ENCODE data around the gene FAAH. TPM values are rescaled to one million over a fixed set of nuclear protein-coding genes. Genes with fewer than 3 reads are reported as not detected.
A peak's percentile ranks its signal among the peaks of the same experiment; 100 is the strongest.

The FAAH gene
- total RNA-seq, 1 experiment from 2014 or later = not detected

DNA sequence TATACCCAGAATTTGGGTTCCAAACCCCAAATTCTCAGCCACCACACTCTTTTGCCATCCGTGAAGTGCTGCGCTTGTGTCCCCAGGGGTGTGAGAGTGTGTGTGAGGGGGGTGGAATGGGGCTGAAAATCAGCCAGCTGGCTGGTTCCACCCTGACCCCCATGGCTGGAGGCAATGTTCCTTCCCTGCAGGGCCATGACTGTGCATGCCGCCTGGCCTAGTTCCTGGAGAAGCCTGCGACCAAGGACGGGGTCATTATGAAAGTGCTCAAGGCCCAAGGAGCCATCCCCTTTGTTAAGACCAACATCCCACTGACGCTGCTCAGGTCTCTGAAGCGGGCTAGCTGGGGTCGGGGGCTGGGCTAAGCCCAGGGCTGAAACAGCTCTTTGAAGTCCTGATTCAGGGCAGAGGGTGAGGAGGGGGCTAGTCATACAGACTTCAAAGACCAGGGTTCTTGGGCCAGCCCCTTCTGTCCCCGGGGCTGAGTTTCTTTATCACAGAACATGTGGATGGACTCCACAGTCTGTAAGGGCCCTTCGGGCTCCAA, 38.7 kb downstream of the FAAH start:
- H3K79me2 ChIP-seq (ENCODE audit: low read length) = no peaks in the 10 kb centered on the region
- H3K4me1 ChIP-seq (ENCODE audit: low read length) = no peaks in the 10 kb centered on the region
- no peaks in the 10 kb centered on the region for H3K27me3 ChIP-seq (ENCODE audit: low read length)
- no peak for DNase-seq
- H4K20me1 ChIP-seq (ENCODE audit: insufficient read depth, low read depth, low read length) = no peaks in the 10 kb centered on the region
- H3K36me3 ChIP-seq (ENCODE audit: insufficient read depth, low read length) = no peaks in the 10 kb centered on the region
- H3K27ac ChIP-seq (ENCODE audit: low read length) = no peak overlapping the region
- no peaks in the 10 kb centered on the region for H3K9me2 ChIP-seq (replicated peaks; ENCODE audit: insufficient read depth, low read length)
- no peak overlapping the region for H3K4me2 ChIP-seq (ENCODE audit: low read depth, low read length, poor library complexity, severe bottlenecking)
- H3K9ac ChIP-seq (ENCODE audit: low read length) = no peak overlapping the region
- no peaks in the 10 kb centered on the region for H3K9me3 ChIP-seq (ENCODE audit: low read length)
- H3K4me3 ChIP-seq (ENCODE audit: low read length) = no peak overlapping the region
- H2AFZ ChIP-seq (ENCODE audit: low read length) = no peak overlapping the region

DNA sequence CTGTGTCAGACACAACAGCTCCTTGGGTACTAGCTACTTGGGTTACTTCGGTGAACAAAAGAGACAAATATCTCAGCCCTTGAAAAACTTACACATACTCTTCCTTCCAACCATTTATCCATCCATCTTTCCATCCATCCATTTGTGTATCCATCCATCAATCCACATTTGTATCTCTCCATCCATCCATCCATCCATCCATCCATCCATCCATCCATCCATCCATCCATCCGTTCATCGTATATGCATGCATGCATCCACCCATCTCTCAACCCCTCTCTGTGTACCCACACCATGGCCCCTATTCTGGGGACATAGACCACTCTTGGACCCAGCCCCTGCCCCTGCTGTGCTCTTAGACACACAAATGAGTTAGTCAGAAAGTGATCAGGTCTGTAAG, 40.2 kb downstream of the FAAH start:
- H3K9me2 ChIP-seq (replicated peaks; ENCODE audit: insufficient read depth, low read length) = no peaks in the 10 kb centered on the region
- H3K4me2 ChIP-seq (ENCODE audit: low read depth, low read length, poor library complexity, severe bottlenecking) = no peak overlapping the region
- no peak overlapping the region for H3K27ac ChIP-seq (ENCODE audit: low read length)
- H2AFZ ChIP-seq (ENCODE audit: low read length) = no peak overlapping the region
- no peaks in the 10 kb centered on the region for H3K27me3 ChIP-seq (ENCODE audit: low read length)
- no peaks in the 10 kb centered on the region for H3K36me3 ChIP-seq (ENCODE audit: insufficient read depth, low read length)
- H4K20me1 ChIP-seq (ENCODE audit: insufficient read depth, low read depth, low read length) = no peaks in the 10 kb centered on the region
- H3K4me1 ChIP-seq (ENCODE audit: low read length) = no peaks in the 10 kb centered on the region
- no peaks in the 10 kb centered on the region for H3K9me3 ChIP-seq (ENCODE audit: low read length)
- H3K4me3 ChIP-seq (ENCODE audit: low read length) = no peak overlapping the region
- H3K79me2 ChIP-seq (ENCODE audit: low read length) = no peaks in the 10 kb centered on the region
- H3K9ac ChIP-seq (ENCODE audit: low read length) = no peak overlapping the region
- no peak for DNase-seq

DNA sequence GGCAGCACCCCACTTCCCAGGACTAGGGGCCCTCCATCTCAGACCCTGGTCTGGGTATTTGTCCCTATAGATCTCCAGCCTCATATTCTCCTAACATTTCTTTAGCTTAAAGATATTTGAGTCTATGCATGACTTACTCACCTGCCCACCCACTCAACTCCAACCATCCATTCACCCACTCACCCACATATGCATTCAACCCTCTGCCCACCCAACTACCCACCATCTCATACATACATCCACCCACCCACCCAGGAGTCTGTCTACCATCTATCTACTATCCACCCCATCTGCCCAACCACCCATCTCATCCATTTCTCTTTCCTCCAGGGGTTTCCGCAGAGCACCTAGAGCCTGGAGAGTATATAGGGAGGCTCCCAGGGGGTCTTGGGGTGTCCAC, 42.7 kb downstream of the FAAH start:
- H3K4me2 ChIP-seq (ENCODE audit: low read depth, low read length, poor library complexity, severe bottlenecking) = no peak overlapping the region
- no peak overlapping the region for H3K9ac ChIP-seq (ENCODE audit: low read length)
- no peaks in the 10 kb centered on the region for H3K36me3 ChIP-seq (ENCODE audit: insufficient read depth, low read length)
- H3K4me1 ChIP-seq (ENCODE audit: low read length) = no peaks in the 10 kb centered on the region
- H3K9me2 ChIP-seq (replicated peaks; ENCODE audit: insufficient read depth, low read length) = no peaks in the 10 kb centered on the region
- no peak for DNase-seq
- H2AFZ ChIP-seq (ENCODE audit: low read length) = no peak overlapping the region
- no peak overlapping the region for H3K4me3 ChIP-seq (ENCODE audit: low read length)
- no peaks in the 10 kb centered on the region for H4K20me1 ChIP-seq (ENCODE audit: insufficient read depth, low read depth, low read length)
- H3K27me3 ChIP-seq (ENCODE audit: low read length) = no peaks in the 10 kb centered on the region
- no peaks in the 10 kb centered on the region for H3K9me3 ChIP-seq (ENCODE audit: low read length)
- no peak overlapping the region for H3K27ac ChIP-seq (ENCODE audit: low read length)
- no peaks in the 10 kb centered on the region for H3K79me2 ChIP-seq (ENCODE audit: low read length)

DNA sequence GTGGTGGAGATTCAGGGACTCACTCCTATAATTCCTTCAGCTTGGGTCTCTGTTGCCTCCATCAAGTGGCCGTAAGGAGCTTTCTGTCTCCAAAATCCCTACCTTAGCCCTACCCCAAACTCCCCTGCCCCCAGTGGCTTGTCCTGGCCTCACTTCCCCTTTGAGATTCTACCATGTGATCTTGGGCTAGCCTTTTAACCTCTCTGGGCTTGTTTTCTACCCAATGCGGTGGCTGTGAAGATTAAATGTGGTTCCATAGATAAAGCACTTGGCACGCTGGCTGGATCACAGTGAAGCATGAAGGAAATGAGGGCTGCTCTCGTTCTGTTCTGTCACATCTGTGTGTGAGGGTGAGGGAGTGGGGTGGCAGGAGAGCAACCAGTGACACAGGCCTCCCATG, 43.6 kb downstream of the FAAH start:
- no peaks in the 10 kb centered on the region for H3K79me2 ChIP-seq (ENCODE audit: low read length)
- no peak overlapping the region for H2AFZ ChIP-seq (ENCODE audit: low read length)
- no peaks in the 10 kb centered on the region for H4K20me1 ChIP-seq (ENCODE audit: insufficient read depth, low read depth, low read length)
- H3K27ac ChIP-seq (ENCODE audit: low read length) = no peak overlapping the region
- H3K27me3 ChIP-seq (ENCODE audit: low read length) = no peaks in the 10 kb centered on the region
- H3K4me1 ChIP-seq (ENCODE audit: low read length) = peaks cover 4% of the 10 kb centered on the region
- H3K9ac ChIP-seq (ENCODE audit: low read length) = no peak overlapping the region
- no peaks in the 10 kb centered on the region for H3K9me3 ChIP-seq (ENCODE audit: low read length)
- H3K36me3 ChIP-seq (ENCODE audit: insufficient read depth, low read length) = no peaks in the 10 kb centered on the region
- H3K9me2 ChIP-seq (replicated peaks; ENCODE audit: insufficient read depth, low read length) = no peaks in the 10 kb centered on the region
- no peak for DNase-seq
- no peak overlapping the region for H3K4me3 ChIP-seq (ENCODE audit: low read length)
- H3K4me2 ChIP-seq (ENCODE audit: low read depth, low read length, poor library complexity, severe bottlenecking) = no peak overlapping the region

DNA sequence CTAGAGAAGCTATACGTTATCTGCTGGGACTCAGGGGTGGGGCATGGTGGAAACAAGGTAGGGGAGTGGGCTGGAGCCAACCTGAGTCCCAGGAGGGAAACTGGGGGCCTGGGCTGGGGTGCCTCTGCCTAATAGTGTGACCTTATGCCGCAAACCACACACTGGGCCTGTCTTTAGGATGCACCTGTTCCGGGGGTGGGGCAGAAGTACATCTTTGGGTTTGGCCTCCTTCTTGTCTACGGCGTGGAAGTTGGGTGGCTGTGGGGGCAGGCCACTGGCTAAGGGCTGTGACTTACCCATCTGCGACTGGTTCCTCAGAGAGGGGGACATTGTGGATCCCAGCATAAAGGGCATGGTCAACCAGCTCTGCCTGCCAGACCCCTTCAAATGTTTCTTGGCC, 44.2 kb downstream of the FAAH start:
- Histone ChIP-seq H3K27me3 (ENCODE audit: low read length) (no peaks in the 10 kb centered on the region), H3K4me3 (ENCODE audit: low read length) (no peak overlapping the region), H3K36me3 (ENCODE audit: insufficient read depth, low read length) (no peaks in the 10 kb centered on the region), H3K9me2 (replicated peaks; ENCODE audit: insufficient read depth, low read length) (no peaks in the 10 kb centered on the region), H3K79me2 (ENCODE audit: low read length) (no peaks in the 10 kb centered on the region), H3K27ac (ENCODE audit: low read length) (no peak overlapping the region), H3K9me3 (ENCODE audit: low read length) (no peaks in the 10 kb centered on the region), H3K9ac (ENCODE audit: low read length) (no peak overlapping the region), H4K20me1 (ENCODE audit: insufficient read depth, low read depth, low read length) (no peaks in the 10 kb centered on the region), H2AFZ (ENCODE audit: low read length) (no peak overlapping the region), H3K4me2 (ENCODE audit: low read depth, low read length, poor library complexity, severe bottlenecking) (no peak overlapping the region), H3K4me1 (ENCODE audit: low read length) (peaks cover 7% of the 10 kb centered on the region)
- no peak for DNase-seq

DNA sequence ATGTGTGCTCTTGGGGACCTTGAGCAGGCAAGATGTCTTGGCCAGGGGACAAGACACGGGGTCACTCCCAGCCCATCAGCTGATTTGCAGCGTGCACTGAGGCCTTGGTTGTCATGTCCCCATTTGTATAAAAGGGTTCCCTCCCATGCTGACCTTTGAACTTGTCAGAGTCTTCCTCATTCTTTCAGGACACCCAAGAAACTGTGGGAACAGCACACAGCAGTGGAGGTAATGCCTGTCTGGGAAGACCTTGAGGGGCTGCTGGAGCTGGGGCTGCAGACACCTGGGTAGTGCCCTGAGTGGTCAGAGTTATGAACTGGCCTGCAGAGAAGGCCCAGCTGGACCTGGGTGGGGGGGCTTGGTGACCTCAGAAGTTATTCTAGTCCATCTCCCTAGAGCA, 46.4 kb downstream of the FAAH start:
- Histone ChIP-seq H2AFZ (ENCODE audit: low read length) (no peak overlapping the region), H3K9me3 (ENCODE audit: low read length) (no peaks in the 10 kb centered on the region), H4K20me1 (ENCODE audit: insufficient read depth, low read depth, low read length) (no peaks in the 10 kb centered on the region), H3K36me3 (ENCODE audit: insufficient read depth, low read length) (no peaks in the 10 kb centered on the region), H3K27ac (ENCODE audit: low read length) (no peak overlapping the region), H3K9me2 (replicated peaks; ENCODE audit: insufficient read depth, low read length) (no peaks in the 10 kb centered on the region), H3K9ac (ENCODE audit: low read length) (no peak overlapping the region), H3K4me3 (ENCODE audit: low read length) (no peak overlapping the region), H3K27me3 (ENCODE audit: low read length) (no peaks in the 10 kb centered on the region), H3K79me2 (ENCODE audit: low read length) (no peaks in the 10 kb centered on the region), H3K4me1 (ENCODE audit: low read length) (peaks cover 7% of the 10 kb centered on the region), H3K4me2 (ENCODE audit: low read depth, low read length, poor library complexity, severe bottlenecking) (no peak overlapping the region)
- DNase-seq = no peak

DNA sequence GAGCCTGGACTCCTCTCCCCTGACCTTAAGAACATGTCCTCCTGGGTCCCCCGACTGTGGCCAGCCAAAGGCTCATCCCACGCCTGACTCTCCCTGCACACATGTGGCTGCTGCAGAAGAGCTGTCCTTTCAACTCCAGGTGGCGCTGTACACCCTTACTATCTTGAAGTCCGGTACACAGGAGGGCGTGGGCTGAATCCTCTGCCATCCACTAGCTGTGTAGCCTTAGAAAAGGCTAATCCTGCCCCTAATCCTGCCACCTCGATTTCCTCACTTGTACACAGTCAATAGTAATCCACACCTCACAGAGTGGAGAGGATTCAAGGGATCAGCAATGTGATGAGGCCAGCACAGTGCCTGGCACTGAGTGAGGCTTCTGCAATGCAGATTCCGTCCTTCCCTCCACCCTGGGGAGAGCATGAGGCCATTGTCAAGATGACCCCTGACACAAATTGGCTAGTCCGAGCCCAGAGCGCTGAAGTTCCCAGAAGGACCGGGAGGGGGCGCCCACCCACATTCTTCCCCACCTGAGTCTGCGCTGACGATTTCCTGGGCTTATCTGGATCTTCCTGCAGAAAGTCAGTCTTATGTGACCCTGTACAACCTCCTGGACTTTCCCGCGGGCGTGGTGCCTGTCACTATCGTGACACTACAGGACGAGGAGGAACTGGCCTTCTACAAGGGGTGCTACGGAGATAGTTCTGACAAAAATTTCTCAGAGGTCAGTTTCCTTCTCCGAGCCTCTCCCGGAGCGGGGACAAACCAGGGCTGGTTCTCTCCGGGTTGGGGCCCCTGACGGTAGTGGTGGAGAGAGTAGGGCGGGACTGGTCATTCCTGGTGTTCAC, 48.4 kb downstream of the FAAH start:
- no peak overlapping the region for H3K27ac ChIP-seq (ENCODE audit: low read length)
- no peaks in the 10 kb centered on the region for H3K79me2 ChIP-seq (ENCODE audit: low read length)
- H2AFZ ChIP-seq (ENCODE audit: low read length) = peak overlapping the region; percentile 60; the same call in 1 of the 2 replicates
- H3K9ac ChIP-seq (ENCODE audit: low read length) = peak overlapping the region; percentile 54
- H3K9me3 ChIP-seq (ENCODE audit: low read length) = no peaks in the 10 kb centered on the region
- peak overlapping the region; percentile 66 for H3K4me2 ChIP-seq (ENCODE audit: low read depth, low read length, poor library complexity, severe bottlenecking)
- no peaks in the 10 kb centered on the region for H3K27me3 ChIP-seq (ENCODE audit: low read length)
- no peaks in the 10 kb centered on the region for H3K9me2 ChIP-seq (replicated peaks; ENCODE audit: insufficient read depth, low read length)
- peaks cover 7% of the 10 kb centered on the region for H3K4me1 ChIP-seq (ENCODE audit: low read length)
- H4K20me1 ChIP-seq (ENCODE audit: insufficient read depth, low read depth, low read length) = no peaks in the 10 kb centered on the region
- no peaks in the 10 kb centered on the region for H3K36me3 ChIP-seq (ENCODE audit: insufficient read depth, low read length)
- peak overlapping the region; percentile 47; the same call in 1 of the 2 replicates for H3K4me3 ChIP-seq (ENCODE audit: low read length)
- DNase-seq = peak; percentile 90

DNA sequence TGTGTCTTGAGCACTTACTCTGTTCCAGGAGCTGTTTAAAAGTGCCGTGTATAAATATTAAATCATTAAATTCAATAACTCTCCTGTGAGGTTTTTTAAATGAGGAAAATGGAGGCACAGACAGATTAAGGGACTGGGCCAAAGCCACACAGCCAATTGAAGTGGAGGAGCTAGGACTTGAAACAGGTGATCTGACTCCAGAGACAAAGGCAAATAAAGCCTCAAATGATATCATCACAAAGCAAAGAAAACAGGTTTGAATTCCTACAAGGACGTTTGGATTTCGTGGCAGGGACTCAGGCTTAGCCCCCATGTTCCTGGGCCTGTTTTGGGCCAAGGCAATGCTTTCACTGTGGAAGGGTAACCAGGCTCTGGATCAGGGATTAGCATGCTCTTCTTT, 50.3 kb downstream of the FAAH start:
- no peaks in the 10 kb centered on the region for H4K20me1 ChIP-seq (ENCODE audit: insufficient read depth, low read depth, low read length)

More for the DNA sequence above, 50.3 kb downstream of the FAAH start:
- Histone ChIP-seq H3K79me2 (ENCODE audit: low read length) (no peaks in the 10 kb centered on the region), H3K9me2 (replicated peaks; ENCODE audit: insufficient read depth, low read length) (no peaks in the 10 kb centered on the region), H3K9me3 (ENCODE audit: low read length) (no peaks in the 10 kb centered on the region), H3K4me3 (ENCODE audit: low read length) (no peak overlapping the region), H3K27me3 (ENCODE audit: low read length) (no peaks in the 10 kb centered on the region), H3K36me3 (ENCODE audit: insufficient read depth, low read length) (no peaks in the 10 kb centered on the region), H3K4me1 (ENCODE audit: low read length) (peaks cover 7% of the 10 kb centered on the region), H3K27ac (ENCODE audit: low read length) (no peak overlapping the region), H3K9ac (ENCODE audit: low read length) (no peak overlapping the region), H3K4me2 (ENCODE audit: low read depth, low read length, poor library complexity, severe bottlenecking) (no peak overlapping the region), H2AFZ (ENCODE audit: low read length) (no peak overlapping the region)
- DNase-seq = no peak

Data from Karpas-422 (cell line).